ENCODE measurements around the gene TBC1D20. TPM values are rescaled to one million over a fixed set of nuclear protein-coding genes. Genes with fewer than 3 reads are reported as not detected.
"Not testable (repeated sequence)": the region's sequence is repeated elsewhere in the genome, so short reads cannot be mapped to it uniquely, and the experiment has no call there.

Gene TBC1D20
- total RNA-seq, 1 donor from 2014 or later = 12.6 TPM

- no peak for FAIRE-seq
Observed at GRCh38 chr20:404088-404487, 58.2 kb downstream of the TBC1D20 start.

GRCh38 chr20:403582-403957 lies 58.8 kb downstream of the TBC1D20 start:
- FAIRE-seq = no peak
- no peak for DNase-seq (ENCODE audit: low spot score in 2 of 2)

More at GRCh38 chr20:404088-404487, 58.2 kb downstream of the TBC1D20 start:
- no peak for DNase-seq (ENCODE audit: low spot score in 2 of 2)

GRCh38 chr20:402898-403581 lies 59.3 kb downstream of the TBC1D20 start:
- FAIRE-seq (no peak), DNase-seq (ENCODE audit: low spot score in 2 of 2) (no peak)

GRCh38 chr20:402496-402885 lies 59.8 kb downstream of the TBC1D20 start:
- no peak for FAIRE-seq
- DNase-seq (ENCODE audit: low spot score in 2 of 2) = no peak

GRCh38 chr20:401682-402495 lies 60.4 kb downstream of the TBC1D20 start:
- no peak for FAIRE-seq

GRCh38 chr20:400454-401275 lies 61.7 kb downstream of the TBC1D20 start:
- DNase-seq (ENCODE audit: low spot score in 2 of 2) (peak in 1 of 2 donors; percentile 51), FAIRE-seq (no peak)

More at GRCh38 chr20:401682-402495, 60.4 kb downstream of the TBC1D20 start:
- no peak for DNase-seq (ENCODE audit: low spot score in 2 of 2)

DNA sequence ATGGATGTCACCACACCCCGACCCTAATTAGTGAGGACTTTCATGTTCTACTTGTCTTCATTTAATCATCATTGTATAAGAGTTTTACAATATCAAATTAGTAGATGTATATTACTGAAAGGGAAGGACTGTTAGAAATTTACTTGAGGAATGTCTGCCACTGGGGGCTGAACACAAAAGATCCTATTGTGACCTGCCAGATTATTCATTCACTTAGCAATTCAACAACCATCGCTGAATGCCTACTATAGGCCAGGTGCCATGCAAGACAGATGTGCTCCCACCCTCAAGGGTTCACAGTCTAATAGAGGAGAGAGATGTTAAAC lies 62.2 kb downstream of the TBC1D20 start:
- FAIRE-seq (no peak), DNase-seq (ENCODE audit: low spot score in 2 of 2) (no peak)

- FAIRE-seq = no peak
- DNase-seq (ENCODE audit: low spot score in 2 of 2) = no peak
Observed at GRCh38 chr20:399182-399707, 63.1 kb downstream of the TBC1D20 start.

GRCh38 chr20:397432-398237 lies 64.7 kb downstream of the TBC1D20 start:
- no peak for DNase-seq (ENCODE audit: low spot score in 2 of 2)

DNA sequence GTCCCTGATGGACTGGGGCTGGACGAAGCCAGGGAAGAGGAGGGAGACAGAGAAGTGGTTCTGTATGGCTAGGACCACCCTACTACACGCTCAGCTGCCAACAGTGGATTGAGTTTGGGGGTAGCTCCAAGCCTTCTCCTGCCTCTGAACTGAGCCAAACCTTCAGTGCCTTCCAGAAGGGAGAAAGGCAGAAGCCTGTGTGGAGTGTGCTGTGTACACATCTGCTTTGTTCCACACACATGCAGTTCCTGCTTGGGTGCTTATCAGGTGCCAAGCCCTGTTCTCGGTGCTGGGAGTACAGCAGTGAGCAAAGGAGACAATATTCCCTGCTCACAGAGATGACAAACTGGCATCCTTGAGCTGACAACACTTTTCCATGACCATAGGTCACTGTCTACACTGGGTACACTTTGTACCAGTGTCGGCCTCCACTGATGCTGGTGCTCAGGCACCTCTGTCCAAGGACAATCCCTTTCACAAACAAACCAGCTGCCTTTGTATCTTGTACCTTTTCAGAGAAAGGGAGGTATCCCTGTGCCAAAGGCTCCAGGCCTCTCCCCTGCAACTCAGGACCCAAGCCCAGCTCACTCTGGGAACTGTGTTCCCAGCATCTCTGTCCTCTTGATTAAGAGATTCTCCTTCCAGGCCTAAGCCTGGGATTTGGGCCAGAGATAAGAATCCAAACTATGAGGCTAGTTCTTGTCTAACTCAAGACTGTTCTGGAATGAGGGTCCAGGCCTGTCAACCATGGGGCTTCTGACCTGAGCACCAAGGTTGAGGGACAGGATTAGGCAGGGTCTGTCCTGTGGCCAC lies 65.5 kb downstream of the TBC1D20 start:
- FAIRE-seq = no peak

More at GRCh38 chr20:397432-398237, 64.7 kb downstream of the TBC1D20 start:
- no peak for FAIRE-seq

GRCh38 chr20:396252-396618 lies 66.1 kb downstream of the TBC1D20 start:
- no peak for FAIRE-seq
- DNase-seq (ENCODE audit: low spot score in 2 of 2) = no peak

More for the DNA sequence above, 65.5 kb downstream of the TBC1D20 start:
- DNase-seq (ENCODE audit: low spot score in 2 of 2) = no peak

GRCh38 chr20:393296-393695 lies 69.0 kb downstream of the TBC1D20 start:
- FAIRE-seq; DNase-seq (ENCODE audit: low spot score in 2 of 2): not testable (repeated sequence)

- no peak for FAIRE-seq
Observed at GRCh38 chr20:391041-391711, 71.2 kb downstream of the TBC1D20 start.

DNA sequence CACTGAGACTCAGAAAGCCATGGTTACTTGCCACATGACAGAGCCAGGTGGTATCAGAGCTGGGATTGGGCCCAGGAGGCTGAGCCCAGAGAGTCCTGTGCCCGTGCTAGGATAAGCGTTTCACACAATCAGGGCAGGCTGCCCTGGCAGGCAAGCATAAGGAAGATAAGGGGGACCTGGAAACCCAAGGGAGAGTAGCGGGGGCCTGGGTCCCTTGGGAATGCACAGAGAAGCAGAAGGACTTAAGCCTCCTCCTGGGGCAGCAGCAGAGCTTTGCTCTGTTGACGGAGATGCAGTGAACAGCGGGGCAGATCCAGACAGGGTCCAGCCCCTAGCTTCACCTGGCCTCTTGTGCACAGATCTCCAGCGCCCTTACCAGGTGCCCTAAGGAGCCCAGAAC lies 73.1 kb downstream of the TBC1D20 start:
- no peak for DNase-seq (ENCODE audit: low spot score in 2 of 2)
- FAIRE-seq = no peak

More at GRCh38 chr20:391041-391711, 71.2 kb downstream of the TBC1D20 start:
- DNase-seq (ENCODE audit: low spot score in 2 of 2) = no peak

DNA sequence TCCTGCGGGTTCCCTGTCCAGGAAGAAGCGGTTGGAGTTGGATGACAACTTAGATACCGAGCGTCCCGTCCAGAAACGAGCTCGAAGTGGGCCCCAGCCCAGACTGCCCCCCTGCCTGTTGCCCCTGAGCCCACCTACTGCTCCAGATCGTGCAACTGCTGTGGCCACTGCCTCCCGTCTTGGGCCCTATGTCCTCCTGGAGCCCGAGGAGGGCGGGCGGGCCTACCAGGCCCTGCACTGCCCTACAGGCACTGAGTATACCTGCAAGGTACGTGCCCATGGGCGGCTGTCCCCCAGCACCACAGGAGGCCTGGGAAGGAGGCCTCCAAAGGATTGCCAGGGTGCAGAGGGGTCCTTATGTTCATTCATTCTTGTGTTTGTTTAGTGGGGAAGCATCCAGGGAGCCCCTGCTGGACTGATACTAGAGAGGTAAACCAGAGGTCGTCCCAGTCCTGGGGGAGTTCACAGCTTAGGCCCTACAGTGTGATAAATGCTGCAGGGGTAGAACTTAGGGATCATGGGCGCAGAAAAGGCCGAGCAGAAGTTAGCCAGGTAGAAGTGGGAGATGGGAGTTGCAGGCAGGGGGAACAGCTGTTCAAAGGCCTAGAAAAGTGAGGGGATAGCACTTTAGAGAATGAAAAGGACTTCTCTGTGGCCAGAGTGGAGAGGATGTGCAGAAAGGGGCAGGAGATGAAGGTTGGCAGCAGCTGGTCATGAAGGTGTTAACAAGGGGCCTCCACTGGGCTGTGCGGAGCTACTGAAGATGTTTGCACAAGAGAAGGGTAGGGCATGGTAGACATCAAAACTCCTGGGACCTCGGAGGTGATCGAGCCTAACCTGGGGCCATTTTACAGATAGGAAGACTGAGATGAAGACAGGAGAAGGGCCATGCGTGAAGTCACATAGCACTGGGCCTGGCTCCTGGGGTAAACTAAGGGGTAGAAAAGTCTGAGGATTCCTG lies 74.0 kb downstream of the TBC1D20 start:
- no peak for FAIRE-seq

DNA sequence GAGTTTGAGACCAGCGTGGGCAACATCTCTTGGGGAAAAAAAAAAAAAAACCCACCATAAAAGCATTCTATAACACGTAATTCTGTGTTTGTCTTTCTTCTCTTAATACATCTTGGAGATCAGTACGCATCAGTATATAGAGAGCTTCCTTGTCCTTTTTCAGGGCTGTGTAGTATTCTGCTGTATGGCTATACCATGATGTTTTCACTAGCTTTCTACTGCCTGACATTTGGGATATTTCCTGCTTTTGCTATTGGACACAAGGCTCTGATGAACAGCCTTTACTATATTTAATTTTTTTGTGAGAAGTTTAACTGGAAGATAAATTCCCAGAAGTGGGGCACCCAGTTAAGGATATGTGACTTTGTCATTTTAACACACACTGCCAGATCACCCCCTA lies 74.8 kb downstream of the TBC1D20 start:
- FAIRE-seq (no peak), DNase-seq (ENCODE audit: low spot score in 2 of 2) (no peak)

More for the DNA sequence above, 74.0 kb downstream of the TBC1D20 start:
- no peak for DNase-seq (ENCODE audit: low spot score in 2 of 2)

DNA sequence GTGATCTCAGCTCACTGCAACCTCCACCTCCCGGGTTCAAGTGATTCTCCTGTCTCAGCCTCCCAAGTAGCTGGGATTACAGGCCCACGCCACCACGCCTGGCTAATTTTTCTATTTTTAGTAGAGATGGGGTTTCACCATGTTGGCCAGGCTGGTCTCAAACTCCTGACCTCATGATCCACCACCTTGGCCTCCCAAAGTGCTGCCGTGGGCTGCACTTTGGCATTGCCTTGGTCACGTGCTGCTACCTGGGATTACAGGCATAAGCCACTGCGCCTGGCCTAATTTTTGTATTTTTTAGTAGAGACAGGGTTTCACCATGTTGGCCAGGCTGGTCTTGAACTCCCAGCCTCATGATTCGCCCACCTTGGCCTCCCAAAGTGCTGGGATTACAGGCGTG lies 75.7 kb downstream of the TBC1D20 start:
- not testable (repeated sequence) for FAIRE-seq; DNase-seq (ENCODE audit: low spot score in 2 of 2)

Measured in frontal cortex (tissue), 4 donors.